ENCODE results near the gene MAGI1.

DNA sequence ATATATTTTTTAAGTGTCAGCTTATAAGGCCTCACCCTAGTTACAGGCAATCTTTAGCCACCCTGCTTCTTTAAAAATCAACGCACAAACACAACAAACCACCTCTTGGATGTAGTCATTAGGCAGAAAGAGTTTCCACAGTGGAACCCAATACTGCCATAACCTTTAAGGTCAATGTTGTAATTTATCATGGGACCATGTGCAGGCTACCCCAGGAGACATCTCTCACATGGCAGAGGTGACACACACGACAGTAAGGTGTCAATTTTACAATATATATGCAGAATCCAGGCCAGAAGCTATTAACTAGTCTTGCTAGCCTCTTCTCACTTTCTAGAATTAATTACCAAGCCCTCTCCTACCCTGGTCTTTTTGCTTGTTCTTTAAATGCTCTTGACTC, 336.5 kb downstream of the MAGI1 start:
- TF ChIP-seq EP300 (IDR thresholded peaks at IDR 0.05), result no peak
- TF ChIP-seq, protein P1, sequence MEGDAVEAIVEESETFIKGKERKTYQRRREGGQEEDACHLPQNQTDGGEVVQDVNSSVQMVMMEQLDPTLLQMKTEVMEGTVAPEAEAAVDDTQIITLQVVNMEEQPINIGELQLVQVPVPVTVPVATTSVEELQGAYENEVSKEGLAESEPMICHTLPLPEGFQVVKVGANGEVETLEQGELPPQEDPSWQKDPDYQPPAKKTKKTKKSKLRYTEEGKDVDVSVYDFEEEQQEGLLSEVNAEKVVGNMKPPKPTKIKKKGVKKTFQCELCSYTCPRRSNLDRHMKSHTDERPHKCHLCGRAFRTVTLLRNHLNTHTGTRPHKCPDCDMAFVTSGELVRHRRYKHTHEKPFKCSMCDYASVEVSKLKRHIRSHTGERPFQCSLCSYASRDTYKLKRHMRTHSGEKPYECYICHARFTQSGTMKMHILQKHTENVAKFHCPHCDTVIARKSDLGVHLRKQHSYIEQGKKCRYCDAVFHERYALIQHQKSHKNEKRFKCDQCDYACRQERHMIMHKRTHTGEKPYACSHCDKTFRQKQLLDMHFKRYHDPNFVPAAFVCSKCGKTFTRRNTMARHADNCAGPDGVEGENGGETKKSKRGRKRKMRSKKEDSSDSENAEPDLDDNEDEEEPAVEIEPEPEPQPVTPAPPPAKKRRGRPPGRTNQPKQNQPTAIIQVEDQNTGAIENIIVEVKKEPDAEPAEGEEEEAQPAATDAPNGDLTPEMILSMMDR (IDR thresholded peaks at IDR 0.05), result no peak
